ENCODE results near the gene PTCD3. TPM values are rescaled to one million over a fixed set of nuclear protein-coding genes. Genes with fewer than 3 reads are reported as not detected.

PTCD3 gene
- total RNA-seq, 1 donor: 110 TPM

GRCh38 chr2:86140969-86141392 is 34.9 kb downstream of the PTCD3 start:
- DNase-seq (ENCODE audit: low read depth): no peak
- no peak for TF ChIP-seq CTCF (IDR thresholded peaks at IDR 0.05; ENCODE audit: insufficient read depth, low read depth, low read length)
- no peak overlapping the region for H3K4me3 ChIP-seq (ENCODE audit: low read depth, low read length)

DNA sequence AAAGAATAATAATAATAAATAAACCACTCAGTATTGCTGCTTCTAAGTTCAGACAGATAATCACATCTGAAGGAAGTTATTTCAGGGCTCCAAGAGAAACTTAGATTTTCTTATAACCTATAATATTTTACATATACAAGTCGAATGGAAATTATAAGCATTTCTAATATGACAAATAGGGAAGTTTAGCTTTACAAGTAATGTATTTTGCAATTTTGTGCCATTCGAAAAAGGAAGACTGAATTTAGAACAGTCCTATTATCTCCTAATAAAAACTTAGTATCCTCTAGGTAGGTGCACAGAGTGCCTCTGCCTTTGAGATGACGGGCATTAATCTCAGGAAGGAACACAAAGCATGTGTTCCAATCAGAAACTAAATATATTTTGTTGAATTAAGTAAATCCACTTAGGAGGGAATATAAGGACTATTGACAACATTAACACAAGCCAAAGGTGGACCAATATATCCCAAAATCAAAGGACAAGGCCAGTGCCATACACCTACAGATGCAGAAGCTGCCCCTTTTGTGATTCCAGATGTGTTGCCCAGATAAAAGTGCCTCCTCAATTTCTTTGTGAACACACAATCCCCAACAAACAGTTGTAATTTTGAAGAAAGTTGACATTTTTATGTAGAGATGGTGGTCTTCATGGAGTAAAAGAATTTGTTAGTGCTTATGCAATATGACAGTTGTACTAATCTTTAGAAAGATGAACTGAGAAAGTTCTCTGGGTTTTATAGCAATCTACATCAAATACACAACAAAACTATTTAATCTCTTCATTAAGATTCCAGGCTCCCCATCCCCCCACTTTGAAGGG is 36.6 kb downstream of the PTCD3 start:
- no peak for DNase-seq (ENCODE audit: low read depth)
- H3K4me3 ChIP-seq (ENCODE audit: low read depth, low read length): no peak overlapping the region
- TF ChIP-seq CTCF (IDR thresholded peaks at IDR 0.05; ENCODE audit: insufficient read depth, low read depth, low read length): no peak

- TF ChIP-seq CTCF (IDR thresholded peaks at IDR 0.05; ENCODE audit: insufficient read depth, low read depth, low read length): no peak
- DNase-seq (ENCODE audit: low read depth): no peak
- no peak overlapping the region for H3K4me3 ChIP-seq (ENCODE audit: low read depth, low read length)
Observed at GRCh38 chr2:86143307-86143706, 37.3 kb downstream of the PTCD3 start.

GRCh38 chr2:86143926-86144685 is 38.1 kb downstream of the PTCD3 start:
- TF ChIP-seq CTCF (IDR thresholded peaks at IDR 0.05; ENCODE audit: insufficient read depth, low read depth, low read length): no peak
- no peak for DNase-seq (ENCODE audit: low read depth)
- no peak overlapping the region for H3K4me3 ChIP-seq (ENCODE audit: low read depth, low read length)

GRCh38 chr2:86147793-86148192 is 41.8 kb downstream of the PTCD3 start:
- no peak overlapping the region for H3K4me3 ChIP-seq (ENCODE audit: low read depth, low read length)
- DNase-seq (ENCODE audit: low read depth): no peak
- TF ChIP-seq CTCF (IDR thresholded peaks at IDR 0.05; ENCODE audit: insufficient read depth, low read depth, low read length): no peak

GRCh38 chr2:86150502-86150901 is 44.5 kb downstream of the PTCD3 start:
- TF ChIP-seq CTCF (IDR thresholded peaks at IDR 0.05; ENCODE audit: insufficient read depth, low read depth, low read length): no peak
- no peak for DNase-seq (ENCODE audit: low read depth)

More at GRCh38 chr2:86150502-86150901, 44.5 kb downstream of the PTCD3 start:
- no peak overlapping the region for H3K4me3 ChIP-seq (ENCODE audit: low read depth, low read length)
